Chondrocyte (in vitro differentiated cells): ENCODE results near the gene ASCC3. TPM values are rescaled to one million over a fixed set of nuclear protein-coding genes. Genes with fewer than 3 reads are reported as not detected.
A peak's percentile ranks its signal among the peaks of the same experiment; 100 is the strongest.

Experiments
- DNase-seq: peaks from one replicate; pipeline ENCODE4 v3.0.0; 2021; ENCODE audit warnings: mixed read lengths, low spot score
- H3K27ac Mint-ChIP-seq: one replicate; pipeline ENCODE4 v1.8.0; 2021; ENCODE audit warnings: mild to moderate bottlenecking, moderate library complexity, mixed read lengths; ENCODE audit not compliant: unreplicated experiment
- H3K27me3 Mint-ChIP-seq: 2 replicates; pipeline ENCODE4 v1.8.0; 2021; ENCODE audit warnings: low read depth, mixed read lengths
- H3K36me3 Mint-ChIP-seq: 2 replicates; pipeline ENCODE4 v1.8.0; 2021; ENCODE audit warnings: low read depth, mixed read lengths
- H3K4me1 Mint-ChIP-seq: 2 replicates; pipeline ENCODE4 v1.8.0; 2021; ENCODE audit warnings: low read depth, mild to moderate bottlenecking, mixed read lengths
- H3K4me3 Mint-ChIP-seq: one replicate; pipeline ENCODE4 v1.8.0; 2021; ENCODE audit warnings: mild to moderate bottlenecking, moderate library complexity, mixed read lengths; ENCODE audit not compliant: unreplicated experiment
- H3K9me3 Mint-ChIP-seq: 2 replicates; pipeline ENCODE4 v1.8.0; 2021; ENCODE audit warnings: low read depth, mixed read lengths
- CTCF ChIP-seq: fragments of 200-600 bp; sonication (generic); IDR thresholded peaks from 2 replicates; pipeline ENCODE4 v1.5.0; 2021; ENCODE audit warnings: antibody characterized with exemption, mild to moderate bottlenecking, moderate library complexity
- total RNA-seq: library from RNA; stranded (reverse); gene quantifications from 3 replicates; pipeline ENCODE4 v1.2.1, GENCODE V29; 2021

The ASCC3 gene
- total RNA-seq, 1 donor from 2014 or later = 54.3 TPM

- Mint-ChIP-seq H3K36me3 (peaks cover 16% of the 10 kb centered on the region), H3K4me1 (peaks cover 1% of the 10 kb centered on the region), H3K9me3 (peaks cover 2% of the 10 kb centered on the region), H3K4me3 (no peak overlapping the region), H3K27ac (no peak overlapping the region), H3K27me3 (no peaks in the 10 kb centered on the region)
- no peak for TF ChIP-seq CTCF
- DNase-seq = no peak
These were observed 29.3 kb downstream of the ASCC3 start for GRCh38 chr6:100851819-100852218.

- TF ChIP-seq CTCF = no peak
- peaks cover 16% of the 10 kb centered on the region for H3K4me1 Mint-ChIP-seq
- H3K27me3 Mint-ChIP-seq = no peaks in the 10 kb centered on the region
- peaks cover 13% of the 10 kb centered on the region for H3K36me3 Mint-ChIP-seq
- no peak overlapping the region for H3K4me3 Mint-ChIP-seq
- no peak overlapping the region for H3K27ac Mint-ChIP-seq
- DNase-seq = no peak
- H3K9me3 Mint-ChIP-seq = no peaks in the 10 kb centered on the region
These were observed 31.0 kb downstream of the ASCC3 start for GRCh38 chr6:100850174-100850573.

GRCh38 chr6:100846276-100846675 is 34.9 kb downstream of the ASCC3 start:
- Mint-ChIP-seq H3K36me3 (peaks cover 10% of the 10 kb centered on the region), H3K9me3 (no peaks in the 10 kb centered on the region)

GRCh38 chr6:100845676-100846075 is 35.5 kb downstream of the ASCC3 start:
- no peak overlapping the region for H3K4me3 Mint-ChIP-seq
- H3K9me3 Mint-ChIP-seq = no peaks in the 10 kb centered on the region
- H3K27me3 Mint-ChIP-seq = no peaks in the 10 kb centered on the region
- H3K36me3 Mint-ChIP-seq = peaks cover 10% of the 10 kb centered on the region
- peaks cover 24% of the 10 kb centered on the region for H3K4me1 Mint-ChIP-seq
- H3K27ac Mint-ChIP-seq = peak overlapping the region; percentile 36
- no peak for TF ChIP-seq CTCF
- DNase-seq = no peak

More at GRCh38 chr6:100846276-100846675, 34.9 kb downstream of the ASCC3 start:
- no peak for TF ChIP-seq CTCF
- H3K4me1 Mint-ChIP-seq = peaks cover 24% of the 10 kb centered on the region
- no peak overlapping the region for H3K4me3 Mint-ChIP-seq
- DNase-seq = no peak
- no peaks in the 10 kb centered on the region for H3K27me3 Mint-ChIP-seq
- peak overlapping the region; percentile 55 for H3K27ac Mint-ChIP-seq

GRCh38 chr6:100839419-100839818 is 41.7 kb downstream of the ASCC3 start:
- Mint-ChIP-seq H3K4me1 (peaks cover 17% of the 10 kb centered on the region), H3K27ac (no peak overlapping the region), H3K9me3 (peaks cover 8% of the 10 kb centered on the region), H3K36me3 (peaks cover 1% of the 10 kb centered on the region), H3K27me3 (no peaks in the 10 kb centered on the region), H3K4me3 (no peak overlapping the region)
- TF ChIP-seq CTCF = no peak
- DNase-seq = no peak
